Measurements from ENCODE around the gene ZNF827.

DNA sequence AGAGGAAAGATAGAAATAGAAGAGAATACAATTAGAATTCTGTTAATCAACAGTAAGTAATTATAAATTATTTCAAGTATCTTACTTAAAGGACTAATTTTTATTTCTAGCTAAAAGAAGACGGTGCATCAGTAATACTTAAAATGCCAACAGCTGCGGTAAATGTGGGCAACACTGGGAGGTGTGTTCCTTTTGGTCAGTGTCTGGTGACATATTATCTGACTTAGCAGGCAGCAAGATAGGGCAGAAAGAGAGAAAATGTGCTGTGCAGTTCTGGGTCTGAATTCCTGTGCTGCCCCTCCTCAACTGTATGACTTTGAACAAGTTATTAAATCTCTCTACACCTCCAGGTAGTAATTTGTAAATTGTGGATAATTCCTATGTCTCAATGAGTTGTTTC is 120.6 kb downstream of the ZNF827 start:
- TF ChIP-seq CTCF (IDR thresholded peaks at IDR 0.05; ENCODE audit: control extremely low read depth in 1 of 3, insufficient read depth in 1 of 3, low read depth in 1 of 3, low read length in 3 of 3) = no peak
- no peak for TF ChIP-seq BRCA1 (IDR thresholded peaks at IDR 0.05; ENCODE audit: low read depth, low read length)
- no peak for TF ChIP-seq EGR1 (IDR thresholded peaks at IDR 0.05; ENCODE audit: borderline replicate concordance, low read depth, low read length)
- no peak for TF ChIP-seq SIN3A (conservative IDR thresholded peaks at IDR 0.05 in 1 of 2, IDR thresholded peaks at IDR 0.05 in 1 of 2; ENCODE audit: low read depth in 1 of 2, low read length in 2 of 2)
- no peak for TF ChIP-seq SUZ12 (IDR thresholded peaks at IDR 0.05; ENCODE audit: low read length)
- no peak for TF ChIP-seq CBX5 (IDR thresholded peaks at IDR 0.05; ENCODE audit: low read depth, low read length)
- TF ChIP-seq EZH2 (IDR thresholded peaks at IDR 0.05; ENCODE audit: low read depth, low read length, severe bottlenecking) = no peak

Data from H1 (cell line).